Caco-2 (cell line): ENCODE results near the gene MT1X. TPM values are rescaled to one million over a fixed set of nuclear protein-coding genes. Genes with fewer than 3 reads are reported as not detected.

Experiments used
- BruUV-seq: library from RNA; stranded (reverse); fragments of 400-500 nt; replicated peaks from 2 replicates; lab custom pipeline; 2021; lab: Mats Ljungman, UMichigan
- CTCF ChIA-PET: fragments of 300-600 bp; sonication (Branson Sonifier 250); formaldehyde crosslinking; loops from one replicate; lab custom pipeline; 2022; ENCODE audit warnings: antibody characterized with exemption; lab: Charles Lee
- POLR2A ChIA-PET: fragments of 300-600 bp; sonication (Branson Sonifier 250); formaldehyde crosslinking; loops from one replicate; lab custom pipeline; 2022; ENCODE audit warnings: antibody characterized with exemption; lab: Charles Lee
- DNase-seq, 2 experiments: peaks; one replicate each; pipeline versions ENCODE4 v3.0.0 to v3.0.0-alpha.2; 2020 to 2022
- H3K27me3 ChIP-seq: replicated peaks from 2 replicates; pipeline ENCODE4 v1.6.0; 2011; ENCODE audit warnings: low read length; ENCODE audit not compliant: control insufficient read depth, insufficient read depth
- H3K36me3 ChIP-seq: 2 replicates; pipeline ENCODE4 v1.5.1; 2011; ENCODE audit warnings: low read length; ENCODE audit not compliant: control insufficient read depth, insufficient read depth
- H3K4me1 ChIP-seq: fragments of 250-450 bp; sonication (Bioruptor Pico); 2 replicates; pipeline ENCODE4 v1.5.1; 2020; ENCODE audit warnings: mild to moderate bottlenecking
- H3K4me3 ChIP-seq: 2 replicates; pipeline ENCODE4 v1.5.1; 2011; ENCODE audit warnings: low read depth, mild to moderate bottlenecking, control low read depth, low read length
- H3K9me3 ChIP-seq: fragments of 250-450 bp; sonication (Bioruptor Pico); 2 replicates; pipeline ENCODE4 v1.5.1; 2020; ENCODE audit warnings: mild to moderate bottlenecking, moderate library complexity
- H3K27ac Mint-ChIP-seq: one replicate; pipeline ENCODE4 v1.8.0; 2022; ENCODE audit warnings: mixed read lengths; ENCODE audit not compliant: unreplicated experiment
- H3K27me3 Mint-ChIP-seq: one replicate; pipeline ENCODE4 v1.8.0; 2022; ENCODE audit warnings: mixed read lengths; ENCODE audit not compliant: insufficient read depth, unreplicated experiment
- H3K36me3 Mint-ChIP-seq: one replicate; pipeline ENCODE4 v1.8.0; 2022; ENCODE audit warnings: mild to moderate bottlenecking, mixed read lengths; ENCODE audit not compliant: insufficient read depth, unreplicated experiment
- H3K4me1 Mint-ChIP-seq: one replicate; pipeline ENCODE4 v1.8.0; 2022; ENCODE audit warnings: low read depth, mixed read lengths; ENCODE audit not compliant: unreplicated experiment
- H3K4me3 Mint-ChIP-seq: one replicate; pipeline ENCODE4 v1.8.0; 2022; ENCODE audit warnings: mild to moderate bottlenecking, moderate library complexity, mixed read lengths; ENCODE audit not compliant: unreplicated experiment
- H3K9me3 Mint-ChIP-seq: one replicate; pipeline ENCODE4 v1.8.0; 2022; ENCODE audit warnings: mixed read lengths; ENCODE audit not compliant: unreplicated experiment
- intact Hi-C: fragments of 100-400 bp; cut with micrococcal nuclease; formaldehyde crosslinking; loops from one replicate; pipeline ENCODE4 v1.10.0; 2022; ENCODE audit not compliant: unreplicated experiment
- total RNA-seq: library from RNA; stranded (reverse); gene quantifications from 2 replicates; pipeline ENCODE4 v1.2.3, GENCODE V29; 2022
- TF ChIP-seq, protein P1 (sequence below), 2 experiments: fragments of 200-600 bp in 1 of 2; IDR thresholded peaks; 1 replicate in 1 of 2; 2 replicates in 1 of 2; pipeline versions ENCODE4 v1.5.1 to v1.8.0; 2011 to 2022; ENCODE audit warnings: antibody characterized with exemption in 1 of 2, control low read depth in 1 of 2, inconsistent platforms in 1 of 2, low read depth in 1 of 2, low read length in 1 of 2, mild to moderate bottlenecking in 1 of 2, moderate library complexity in 1 of 2; ENCODE audit not compliant: insufficient read depth in 1 of 2, severe bottlenecking in 1 of 2, unreplicated experiment in 1 of 2

MT1X gene
- total RNA-seq, 1 experiment from 2014 or later, result 18.3 TPM

- DNase-seq, result no peak
- Mint-ChIP-seq H3K9me3 (no peaks in the 10 kb centered on the region), H3K4me3 (no peak overlapping the region), H3K4me1 (peaks cover 8% of the 10 kb centered on the region), H3K27ac (no peak overlapping the region), H3K27me3 (peaks cover 10% of the 10 kb centered on the region), H3K36me3 (no peaks in the 10 kb centered on the region)
- no peaks in the 10 kb centered on the region for H3K9me3 ChIP-seq
- no peak overlapping the region for H3K4me3 ChIP-seq
- ChIA-PET CTCF (no interaction called here), POLR2A (no interaction called here)
- no TSS peak for BruUV-seq
- H3K36me3 ChIP-seq, result no peaks in the 10 kb centered on the region
- peaks cover 18% of the 10 kb centered on the region for H3K4me1 ChIP-seq
- TF ChIP-seq, protein P1, sequence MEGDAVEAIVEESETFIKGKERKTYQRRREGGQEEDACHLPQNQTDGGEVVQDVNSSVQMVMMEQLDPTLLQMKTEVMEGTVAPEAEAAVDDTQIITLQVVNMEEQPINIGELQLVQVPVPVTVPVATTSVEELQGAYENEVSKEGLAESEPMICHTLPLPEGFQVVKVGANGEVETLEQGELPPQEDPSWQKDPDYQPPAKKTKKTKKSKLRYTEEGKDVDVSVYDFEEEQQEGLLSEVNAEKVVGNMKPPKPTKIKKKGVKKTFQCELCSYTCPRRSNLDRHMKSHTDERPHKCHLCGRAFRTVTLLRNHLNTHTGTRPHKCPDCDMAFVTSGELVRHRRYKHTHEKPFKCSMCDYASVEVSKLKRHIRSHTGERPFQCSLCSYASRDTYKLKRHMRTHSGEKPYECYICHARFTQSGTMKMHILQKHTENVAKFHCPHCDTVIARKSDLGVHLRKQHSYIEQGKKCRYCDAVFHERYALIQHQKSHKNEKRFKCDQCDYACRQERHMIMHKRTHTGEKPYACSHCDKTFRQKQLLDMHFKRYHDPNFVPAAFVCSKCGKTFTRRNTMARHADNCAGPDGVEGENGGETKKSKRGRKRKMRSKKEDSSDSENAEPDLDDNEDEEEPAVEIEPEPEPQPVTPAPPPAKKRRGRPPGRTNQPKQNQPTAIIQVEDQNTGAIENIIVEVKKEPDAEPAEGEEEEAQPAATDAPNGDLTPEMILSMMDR (IDR thresholded peaks at IDR 0.05; ENCODE audit: insufficient read depth in 1 of 2, low read depth in 1 of 2, low read length in 1 of 2, severe bottlenecking in 1 of 2, unreplicated experiment in 1 of 2), result no peak
- intact Hi-C loops, result no loop called here
- H3K27me3 ChIP-seq, result no peaks in the 10 kb centered on the region
These were observed 37.0 kb upstream of the MT1X start for GRCh38 chr16:56645311-56645710.

- Histone ChIP-seq H3K4me1 (peaks cover 18% of the 10 kb centered on the region), H3K27me3 (no peaks in the 10 kb centered on the region), H3K9me3 (no peaks in the 10 kb centered on the region), H3K4me3 (no peak overlapping the region), H3K36me3 (no peaks in the 10 kb centered on the region)
- H3K27me3 Mint-ChIP-seq, result peaks cover 10% of the 10 kb centered on the region
- no TSS peak for BruUV-seq
- H3K27ac Mint-ChIP-seq, result no peak overlapping the region
- no peaks in the 10 kb centered on the region for H3K36me3 Mint-ChIP-seq
- POLR2A ChIA-PET, result no interaction called here
- H3K9me3 Mint-ChIP-seq, result no peaks in the 10 kb centered on the region
- intact Hi-C loops, result no loop called here
- H3K4me1 Mint-ChIP-seq, result peaks cover 8% of the 10 kb centered on the region
- H3K4me3 Mint-ChIP-seq, result no peak overlapping the region
- TF ChIP-seq, protein P1 (IDR thresholded peaks at IDR 0.05; ENCODE audit: insufficient read depth in 1 of 2, low read depth in 1 of 2, low read length in 1 of 2, severe bottlenecking in 1 of 2, unreplicated experiment in 1 of 2), result no peak
- DNase-seq, result no peak
- CTCF ChIA-PET, result interaction anchor here (0.6 to 0.9 kb wide), 2 partner anchors 56 to 1345 kb away, joined by 4 read pairs; no protein-coding TSS in a partner anchor
These were observed 36.4 kb upstream of the MT1X start for GRCh38 chr16:56645838-56646237.

DNA sequence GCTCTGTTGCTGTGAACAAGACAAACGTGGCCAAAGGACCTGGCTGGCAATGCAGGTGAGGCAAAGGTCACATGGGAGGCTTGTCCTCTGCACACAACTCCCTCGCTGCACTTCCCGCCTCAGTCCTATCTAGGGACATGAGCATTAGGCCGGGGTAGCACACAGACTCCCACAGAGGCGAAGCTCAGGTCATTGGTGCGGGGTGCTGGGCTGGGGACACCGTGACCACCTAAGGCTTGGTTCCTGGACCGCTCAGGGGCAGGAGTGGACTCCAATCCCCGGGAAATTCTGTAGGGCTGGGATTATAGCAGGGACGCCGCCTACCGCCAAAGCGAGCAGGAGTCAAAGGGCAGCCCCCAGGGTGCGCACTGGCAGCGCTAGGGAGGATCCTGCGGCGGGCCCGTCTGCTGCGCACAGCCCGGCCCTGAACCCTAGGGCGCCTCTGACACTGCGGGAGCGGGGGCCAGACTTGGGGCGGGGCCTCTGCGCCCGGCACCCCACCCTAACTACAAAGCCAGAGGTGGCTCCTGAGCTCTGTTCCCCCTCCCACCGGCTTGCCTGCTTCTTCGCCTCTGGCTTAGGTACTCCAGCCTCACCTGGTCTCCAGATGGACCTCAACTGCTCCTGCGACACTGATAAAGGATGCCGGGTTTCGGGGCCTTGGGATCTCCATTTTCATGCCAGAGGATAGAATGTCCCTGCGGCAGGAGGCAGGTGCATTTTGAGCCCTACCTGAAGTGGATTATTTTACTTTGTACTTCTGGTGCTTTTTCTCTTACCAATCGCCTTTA lies 34.4 kb upstream of the MT1X start:
- Mint-ChIP-seq H3K9me3 (no peaks in the 10 kb centered on the region), H3K4me3 (no peak overlapping the region), H3K36me3 (no peaks in the 10 kb centered on the region), H3K4me1 (peaks cover 8% of the 10 kb centered on the region), H3K27ac (no peak overlapping the region), H3K27me3 (peaks cover 10% of the 10 kb centered on the region)
- H3K9me3 ChIP-seq, result no peaks in the 10 kb centered on the region
- TF ChIP-seq, protein P1 (IDR thresholded peaks at IDR 0.05; ENCODE audit: insufficient read depth in 1 of 2, low read depth in 1 of 2, low read length in 1 of 2, severe bottlenecking in 1 of 2, unreplicated experiment in 1 of 2), result no peak
- peaks cover 18% of the 10 kb centered on the region for H3K4me1 ChIP-seq
- ChIA-PET POLR2A (no interaction called here), CTCF (no interaction called here)
- no TSS peak for BruUV-seq
- H3K4me3 ChIP-seq, result no peak overlapping the region
- DNase-seq, result no peak
- H3K27me3 ChIP-seq, result no peaks in the 10 kb centered on the region
- no peaks in the 10 kb centered on the region for H3K36me3 ChIP-seq
- intact Hi-C loops, result no loop called here
